ENCODE results near the gene PTPRN2. TPM values are rescaled to one million over a fixed set of nuclear protein-coding genes. Genes with fewer than 3 reads are reported as not detected.
A peak's percentile ranks its signal among the peaks of the same experiment; 100 is the strongest.

Gene PTPRN2
- total and polyA plus RNA-seq, 2 donors (not counting 1 experiment from before 2014, with no cell fraction given): 0.54 to 1.2 TPM

DNA sequence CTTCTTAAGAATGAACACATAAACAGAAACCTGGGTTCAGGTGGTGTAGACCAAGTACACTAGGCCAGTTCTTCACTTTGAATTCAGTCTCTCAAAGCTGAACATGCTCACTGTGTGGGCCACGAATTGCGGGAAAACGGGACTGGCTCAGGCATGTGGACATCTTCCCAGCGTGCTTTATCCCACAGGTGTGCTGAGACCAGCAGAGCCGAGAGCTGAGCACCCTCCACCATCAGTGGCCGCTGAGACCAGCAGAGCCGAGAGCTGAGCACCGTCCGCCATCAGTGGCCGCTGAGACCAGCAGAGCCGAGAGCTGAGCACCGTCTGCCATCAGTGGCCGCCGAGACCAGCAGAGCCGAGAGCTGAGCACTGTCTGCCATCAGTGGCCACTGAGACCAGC, 985.5 kb downstream of the PTPRN2 start:
- H3K9ac ChIP-seq (ENCODE audit: insufficient read depth, low read length): no peak overlapping the region
- no peaks in the 10 kb centered on the region for H3K27me3 ChIP-seq (ENCODE audit: control insufficient read depth, insufficient read depth, low read length)
- no peaks in the 10 kb centered on the region for H3K9me3 ChIP-seq (ENCODE audit: control insufficient read depth, insufficient read depth, low read depth, low read length)
- no peak for DNase-seq (ENCODE audit: low read depth in 2 of 2)
- no peak overlapping the region for H3K4me3 ChIP-seq (replicated peaks in 1 of 4; ENCODE audit: control extremely low read depth in 1 of 4, insufficient read depth in 1 of 4, low read depth in 3 of 4, low read length in 4 of 4)
- no peak overlapping the region for H2AFZ ChIP-seq (ENCODE audit: low read length)
- H4K20me1 ChIP-seq (ENCODE audit: control insufficient read depth, extremely low read depth, insufficient read depth, low read length): no peaks in the 10 kb centered on the region
- H3K36me3 ChIP-seq (ENCODE audit: control insufficient read depth, insufficient read depth, low read length): no peaks in the 10 kb centered on the region
- no peaks in the 10 kb centered on the region for H3K4me1 ChIP-seq (ENCODE audit: control insufficient read depth, extremely low read depth, insufficient read depth, low read length)
- H3K79me2 ChIP-seq (ENCODE audit: control insufficient read depth, insufficient read depth, low read length): no peaks in the 10 kb centered on the region
- no peak overlapping the region for H3K4me2 ChIP-seq (ENCODE audit: extremely low read depth, insufficient read depth, low read length)
- TF ChIP-seq, protein P1, sequence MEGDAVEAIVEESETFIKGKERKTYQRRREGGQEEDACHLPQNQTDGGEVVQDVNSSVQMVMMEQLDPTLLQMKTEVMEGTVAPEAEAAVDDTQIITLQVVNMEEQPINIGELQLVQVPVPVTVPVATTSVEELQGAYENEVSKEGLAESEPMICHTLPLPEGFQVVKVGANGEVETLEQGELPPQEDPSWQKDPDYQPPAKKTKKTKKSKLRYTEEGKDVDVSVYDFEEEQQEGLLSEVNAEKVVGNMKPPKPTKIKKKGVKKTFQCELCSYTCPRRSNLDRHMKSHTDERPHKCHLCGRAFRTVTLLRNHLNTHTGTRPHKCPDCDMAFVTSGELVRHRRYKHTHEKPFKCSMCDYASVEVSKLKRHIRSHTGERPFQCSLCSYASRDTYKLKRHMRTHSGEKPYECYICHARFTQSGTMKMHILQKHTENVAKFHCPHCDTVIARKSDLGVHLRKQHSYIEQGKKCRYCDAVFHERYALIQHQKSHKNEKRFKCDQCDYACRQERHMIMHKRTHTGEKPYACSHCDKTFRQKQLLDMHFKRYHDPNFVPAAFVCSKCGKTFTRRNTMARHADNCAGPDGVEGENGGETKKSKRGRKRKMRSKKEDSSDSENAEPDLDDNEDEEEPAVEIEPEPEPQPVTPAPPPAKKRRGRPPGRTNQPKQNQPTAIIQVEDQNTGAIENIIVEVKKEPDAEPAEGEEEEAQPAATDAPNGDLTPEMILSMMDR (conservative IDR thresholded peaks at IDR 0.05 in 1 of 2, IDR thresholded peaks at IDR 0.05 in 1 of 2; ENCODE audit: low read depth in 1 of 2, low read length in 2 of 2): no peak
- no peak for TF ChIP-seq EZH2 (IDR thresholded peaks at IDR 0.05; ENCODE audit: low read length, missing control alignments)
- no peak overlapping the region for H3K27ac ChIP-seq (ENCODE audit: insufficient read depth, low read length)

DNA sequence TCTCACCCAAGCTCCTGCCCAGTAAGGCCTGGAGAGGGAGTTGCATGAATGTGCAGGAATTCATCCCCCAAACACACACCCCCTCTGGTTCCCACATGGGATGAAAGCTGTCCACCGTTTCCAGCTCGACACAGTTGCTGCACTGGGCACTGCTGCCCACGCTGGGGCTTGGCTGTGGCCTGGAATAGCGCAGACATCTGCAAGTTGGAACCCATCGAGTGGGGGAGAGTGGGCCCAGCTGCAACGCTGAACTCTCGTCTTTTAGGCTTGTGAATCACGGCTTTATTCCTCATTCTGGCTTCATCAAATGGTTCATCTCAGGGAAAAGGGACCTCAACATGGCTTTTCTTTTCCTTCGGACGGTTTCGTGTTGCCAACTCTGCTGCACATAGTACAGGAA, 986.1 kb downstream of the PTPRN2 start:
- DNase-seq (ENCODE audit: low read depth in 2 of 2): peak in 1 of 2 donors; percentile 13
- no peaks in the 10 kb centered on the region for H3K27me3 ChIP-seq (ENCODE audit: control insufficient read depth, insufficient read depth, low read length)
- H3K36me3 ChIP-seq (ENCODE audit: control insufficient read depth, insufficient read depth, low read length): no peaks in the 10 kb centered on the region
- H3K79me2 ChIP-seq (ENCODE audit: control insufficient read depth, insufficient read depth, low read length): no peaks in the 10 kb centered on the region
- no peak overlapping the region for H3K27ac ChIP-seq (ENCODE audit: insufficient read depth, low read length)
- no peaks in the 10 kb centered on the region for H4K20me1 ChIP-seq (ENCODE audit: control insufficient read depth, extremely low read depth, insufficient read depth, low read length)
- no peak overlapping the region for H2AFZ ChIP-seq (ENCODE audit: low read length)
- no peak overlapping the region for H3K4me2 ChIP-seq (ENCODE audit: extremely low read depth, insufficient read depth, low read length)
- no peak for TF ChIP-seq EZH2 (IDR thresholded peaks at IDR 0.05; ENCODE audit: low read length, missing control alignments)
- no peak overlapping the region for H3K4me3 ChIP-seq (replicated peaks in 1 of 4; ENCODE audit: control extremely low read depth in 1 of 4, insufficient read depth in 1 of 4, low read depth in 3 of 4, low read length in 4 of 4)
- H3K9ac ChIP-seq (ENCODE audit: insufficient read depth, low read length): no peak overlapping the region
- H3K9me3 ChIP-seq (ENCODE audit: control insufficient read depth, insufficient read depth, low read depth, low read length): no peaks in the 10 kb centered on the region
- H3K4me1 ChIP-seq (ENCODE audit: control insufficient read depth, extremely low read depth, insufficient read depth, low read length): no peaks in the 10 kb centered on the region

DNA sequence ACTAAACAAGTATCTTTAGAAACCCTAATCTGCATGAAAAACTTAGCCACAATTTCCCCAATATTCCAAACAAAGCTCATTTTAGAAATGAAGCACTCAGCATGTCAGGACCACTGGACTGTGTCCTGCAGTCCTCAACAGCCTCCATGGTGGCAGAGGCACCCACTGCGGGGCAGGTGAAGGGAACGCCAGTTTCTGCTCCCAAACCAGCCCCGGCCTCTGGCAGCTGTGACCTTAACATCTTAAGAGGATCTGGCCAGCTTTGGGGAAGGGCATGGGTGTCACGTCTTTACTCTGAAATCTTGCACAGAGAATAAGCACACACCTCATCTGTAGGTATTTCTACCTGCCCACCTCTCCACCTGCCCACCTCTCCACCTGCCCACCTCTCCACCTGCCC, 988.1 kb downstream of the PTPRN2 start:
- no peaks in the 10 kb centered on the region for H3K36me3 ChIP-seq (ENCODE audit: control insufficient read depth, insufficient read depth, low read length)
- no peak for DNase-seq (ENCODE audit: low read depth in 2 of 2)
- no peaks in the 10 kb centered on the region for H3K4me1 ChIP-seq (ENCODE audit: control insufficient read depth, extremely low read depth, insufficient read depth, low read length)
- no peaks in the 10 kb centered on the region for H3K9me3 ChIP-seq (ENCODE audit: control insufficient read depth, insufficient read depth, low read depth, low read length)
- H3K27ac ChIP-seq (ENCODE audit: insufficient read depth, low read length): no peak overlapping the region
- TF ChIP-seq EZH2 (IDR thresholded peaks at IDR 0.05; ENCODE audit: low read length, missing control alignments): no peak
- TF ChIP-seq, protein P1 (conservative IDR thresholded peaks at IDR 0.05 in 1 of 2, IDR thresholded peaks at IDR 0.05 in 1 of 2; ENCODE audit: low read depth in 1 of 2, low read length in 2 of 2): no peak
- no peak overlapping the region for H3K4me2 ChIP-seq (ENCODE audit: extremely low read depth, insufficient read depth, low read length)
- no peak overlapping the region for H3K4me3 ChIP-seq (replicated peaks in 1 of 4; ENCODE audit: control extremely low read depth in 1 of 4, insufficient read depth in 1 of 4, low read depth in 3 of 4, low read length in 4 of 4)
- no peak overlapping the region for H3K9ac ChIP-seq (ENCODE audit: insufficient read depth, low read length)
- H3K27me3 ChIP-seq (ENCODE audit: control insufficient read depth, insufficient read depth, low read length): no peaks in the 10 kb centered on the region
- H2AFZ ChIP-seq (ENCODE audit: low read length): no peak overlapping the region
- no peaks in the 10 kb centered on the region for H3K79me2 ChIP-seq (ENCODE audit: control insufficient read depth, insufficient read depth, low read length)
- no peaks in the 10 kb centered on the region for H4K20me1 ChIP-seq (ENCODE audit: control insufficient read depth, extremely low read depth, insufficient read depth, low read length)

All from fibroblast of lung (primary cell).